ENCODE data around the gene IFFO2.

The IFFO2 gene

GRCh38 chr1:18934205-18935000 lies 22.1 kb downstream of the IFFO2 start:
- DNase-seq, result no peak

- DNase-seq, result no peak
Measured at GRCh38 chr1:18932879-18933278, 23.6 kb downstream of the IFFO2 start.

- no peak for DNase-seq
Measured at GRCh38 chr1:18932387-18932786, 24.1 kb downstream of the IFFO2 start.

- DNase-seq, result no peak
Measured at GRCh38 chr1:18931730-18932129, 24.7 kb downstream of the IFFO2 start.

GRCh38 chr1:18929686-18930085 lies 26.8 kb downstream of the IFFO2 start:
- no peak for DNase-seq

GRCh38 chr1:18928985-18929384 lies 27.5 kb downstream of the IFFO2 start:
- DNase-seq, result no peak

GRCh38 chr1:18928406-18928805 lies 28.1 kb downstream of the IFFO2 start:
- no peak for DNase-seq

GRCh38 chr1:18927654-18928272 lies 28.7 kb downstream of the IFFO2 start:
- no peak for DNase-seq

- DNase-seq, result no peak
Measured at GRCh38 chr1:18927082-18927653, 29.3 kb downstream of the IFFO2 start.

- DNase-seq, result peak; percentile 50
Measured at GRCh38 chr1:18926315-18927081, 30.0 kb downstream of the IFFO2 start.

GRCh38 chr1:18925279-18925678 lies 31.2 kb downstream of the IFFO2 start:
- no peak for DNase-seq

- no peak for DNase-seq
Measured at GRCh38 chr1:18924221-18924691, 32.2 kb downstream of the IFFO2 start.

GRCh38 chr1:18923756-18924211 lies 32.7 kb downstream of the IFFO2 start:
- no peak for DNase-seq

GRCh38 chr1:18922848-18923755 lies 33.4 kb downstream of the IFFO2 start:
- DNase-seq, result no peak

- no peak for DNase-seq
Measured at GRCh38 chr1:18922319-18922726, 34.2 kb downstream of the IFFO2 start.

- DNase-seq, result no peak
Measured at GRCh38 chr1:18921516-18922251, 34.8 kb downstream of the IFFO2 start.

GRCh38 chr1:18920931-18921330 lies 35.5 kb downstream of the IFFO2 start:
- DNase-seq, result no peak

- DNase-seq, result no peak
Measured at GRCh38 chr1:18919956-18920355, 36.5 kb downstream of the IFFO2 start.

GRCh38 chr1:18919197-18919905 lies 37.1 kb downstream of the IFFO2 start:
- no peak for DNase-seq

- no peak for DNase-seq
Measured at GRCh38 chr1:18918417-18918816, 38.1 kb downstream of the IFFO2 start.

Measured in hematopoietic multipotent progenitor cell treated with erythropoietin and hydrocortisone succinate and interleukin-3 and kit ligand, for 8 days (in vitro differentiated cells).